Measurements from ENCODE around the gene CLMP.

The CLMP gene

DNA sequence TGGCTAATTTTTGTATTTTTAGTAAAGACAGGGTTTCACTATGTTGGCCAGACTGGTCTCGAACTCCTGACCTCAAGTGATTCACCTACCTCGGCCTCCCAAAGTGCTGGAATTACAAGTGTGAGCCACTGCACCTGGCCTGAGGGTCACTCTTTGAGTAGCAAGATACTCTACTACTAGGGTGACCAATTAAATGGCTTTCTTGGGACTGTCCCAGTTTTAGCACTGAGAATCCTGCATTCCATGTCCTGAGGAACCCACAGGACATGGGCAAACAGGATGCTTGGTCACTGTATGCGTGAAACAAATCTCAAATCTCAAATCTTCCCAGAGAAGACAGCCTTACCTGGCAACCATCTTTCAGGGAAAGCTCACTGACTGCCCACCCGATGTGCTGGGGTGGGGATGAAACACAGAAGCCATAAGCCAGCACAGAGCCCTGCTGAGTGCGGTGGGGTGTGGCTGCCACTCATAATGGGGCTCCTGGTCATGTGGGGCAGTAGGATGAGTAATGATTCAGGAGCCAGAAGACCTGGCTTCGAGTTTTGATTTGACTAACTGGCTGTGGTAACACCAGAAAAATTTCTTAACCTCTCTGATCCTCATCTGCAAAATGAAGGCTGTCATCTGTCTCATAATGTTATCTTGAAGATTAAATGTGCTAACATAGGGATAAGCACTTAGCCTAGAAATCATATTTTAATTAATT lies 11.5 kb downstream of the CLMP start:
- Histone ChIP-seq H3K27me3 (ENCODE audit: insufficient read depth, low read length) (no peaks in the 10 kb centered on the region), H3K27ac (ENCODE audit: low read depth, low read length, poor library complexity, severe bottlenecking) (no peak overlapping the region), H3K4me1 (ENCODE audit: insufficient read depth, low read length, severe bottlenecking) (no peaks in the 10 kb centered on the region)

GRCh38 chr11:123181767-123182500 lies 13.1 kb downstream of the CLMP start:
- Histone ChIP-seq H3K9ac (ENCODE audit: low read length) (no peak overlapping the region), H3K4me1 (ENCODE audit: insufficient read depth, low read length, severe bottlenecking) (no peaks in the 10 kb centered on the region), H3K27me3 (ENCODE audit: insufficient read depth, low read length) (no peaks in the 10 kb centered on the region), H3K79me2 (ENCODE audit: insufficient read depth, low read length) (no peaks in the 10 kb centered on the region), H3K9me3 (ENCODE audit: low read length) (no peaks in the 10 kb centered on the region), H4K20me1 (ENCODE audit: insufficient read depth, low read length) (no peaks in the 10 kb centered on the region), H2AFZ (ENCODE audit: low read length) (no peak overlapping the region), H3K4me2 (ENCODE audit: low read length) (no peak overlapping the region), H3K27ac (ENCODE audit: low read depth, low read length, poor library complexity, severe bottlenecking) (no peak overlapping the region), H3K9me2 (ENCODE audit: low read depth, low read length) (no peaks in the 10 kb centered on the region), H3F3A (ENCODE audit: insufficient read depth, low read length) (no peaks in the 10 kb centered on the region), H3K36me3 (ENCODE audit: insufficient read depth, low read length) (no peaks in the 10 kb centered on the region), H3K4me3 (ENCODE audit: low read depth, low read length, poor library complexity, severe bottlenecking) (no peak overlapping the region)
- TF ChIP-seq EZH2 (IDR thresholded peaks at IDR 0.05; ENCODE audit: borderline replicate concordance, low read length) (no peak), CTCF (IDR thresholded peaks at IDR 0.05; ENCODE audit: low read length) (no peak)

More for the DNA sequence above, 11.5 kb downstream of the CLMP start:
- Histone ChIP-seq H3K9me3 (ENCODE audit: low read length) (no peaks in the 10 kb centered on the region), H3F3A (ENCODE audit: insufficient read depth, low read length) (no peaks in the 10 kb centered on the region), H3K79me2 (ENCODE audit: insufficient read depth, low read length) (no peaks in the 10 kb centered on the region), H3K9me2 (ENCODE audit: low read depth, low read length) (no peaks in the 10 kb centered on the region), H3K4me3 (ENCODE audit: low read depth, low read length, poor library complexity, severe bottlenecking) (no peak overlapping the region), H2AFZ (ENCODE audit: low read length) (no peak overlapping the region), H4K20me1 (ENCODE audit: insufficient read depth, low read length) (no peaks in the 10 kb centered on the region), H3K4me2 (ENCODE audit: low read length) (no peak overlapping the region), H3K9ac (ENCODE audit: low read length) (no peak overlapping the region), H3K36me3 (ENCODE audit: insufficient read depth, low read length) (no peaks in the 10 kb centered on the region)
- TF ChIP-seq EZH2 (IDR thresholded peaks at IDR 0.05; ENCODE audit: borderline replicate concordance, low read length) (no peak), CTCF (IDR thresholded peaks at IDR 0.05; ENCODE audit: low read length) (no peak)

DNA sequence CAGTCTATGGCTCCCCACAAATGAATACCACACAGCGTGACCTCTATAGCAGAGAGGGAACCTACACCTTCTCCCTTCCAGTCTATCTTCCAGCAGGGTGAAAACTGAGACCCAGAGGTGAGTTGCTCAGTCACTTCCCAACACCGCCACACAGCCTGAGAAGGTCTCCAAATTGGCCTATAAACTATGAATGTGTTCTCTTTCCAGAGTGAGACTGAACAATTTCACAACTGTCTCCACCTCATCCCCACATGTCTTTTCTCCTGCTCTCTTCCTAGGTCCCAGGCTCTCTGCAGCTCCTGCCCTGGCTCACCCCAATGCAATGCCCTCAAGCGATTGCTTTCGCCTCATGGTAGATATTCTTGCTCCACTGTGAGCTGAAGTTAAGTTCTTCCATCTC lies 14.0 kb downstream of the CLMP start:
- Histone ChIP-seq H3K9me2 (ENCODE audit: low read depth, low read length) (no peaks in the 10 kb centered on the region), H3K79me2 (ENCODE audit: insufficient read depth, low read length) (no peaks in the 10 kb centered on the region), H3K9me3 (ENCODE audit: low read length) (no peaks in the 10 kb centered on the region), H4K20me1 (ENCODE audit: insufficient read depth, low read length) (no peaks in the 10 kb centered on the region), H3K4me2 (ENCODE audit: low read length) (no peak overlapping the region), H3K9ac (ENCODE audit: low read length) (no peak overlapping the region), H3K4me1 (ENCODE audit: insufficient read depth, low read length, severe bottlenecking) (no peaks in the 10 kb centered on the region), H3F3A (ENCODE audit: insufficient read depth, low read length) (no peaks in the 10 kb centered on the region), H2AFZ (ENCODE audit: low read length) (no peak overlapping the region), H3K27me3 (ENCODE audit: insufficient read depth, low read length) (no peaks in the 10 kb centered on the region), H3K36me3 (ENCODE audit: insufficient read depth, low read length) (no peaks in the 10 kb centered on the region), H3K27ac (ENCODE audit: low read depth, low read length, poor library complexity, severe bottlenecking) (no peak overlapping the region), H3K4me3 (ENCODE audit: low read depth, low read length, poor library complexity, severe bottlenecking) (no peak overlapping the region)
- TF ChIP-seq CTCF (IDR thresholded peaks at IDR 0.05; ENCODE audit: low read length): no peak
- no peak for TF ChIP-seq EZH2 (IDR thresholded peaks at IDR 0.05; ENCODE audit: borderline replicate concordance, low read length)
